Tibial nerve (tissue), 4 donors: ENCODE measurements around the gene EFCAB12.

ENCODE experiments used
- EP300 ChIP-seq, 2 donors: sonication (generic); formaldehyde crosslinking; IDR thresholded peaks; one replicate each; pipeline ENCODE4 v1.6.1; 2017; ENCODE audit warnings: antibody characterized with exemption in 2 of 2, mild to moderate bottlenecking in 1 of 2
- POLR2A ChIP-seq, 2 donors: fragments of 450-650 bp; IDR thresholded peaks; one replicate each; pipeline ENCODE4 v1.6.1; 2017; ENCODE audit warnings: antibody characterized with exemption in 2 of 2, mild to moderate bottlenecking in 2 of 2, moderate library complexity in 2 of 2
- TF ChIP-seq, protein P1 (sequence below), 5 experiments: fragments of 200-600 bp in 3 of 5; fragments of 450-650 bp in 2 of 5; sonication (generic) in 3 of 5; IDR thresholded peaks; one replicate each; pipeline ENCODE4 v1.5.1; 2016 to 2019; ENCODE audit warnings: antibody characterized with exemption in 5 of 5, mild to moderate bottlenecking in 3 of 5, moderate library complexity in 2 of 5

DNA sequence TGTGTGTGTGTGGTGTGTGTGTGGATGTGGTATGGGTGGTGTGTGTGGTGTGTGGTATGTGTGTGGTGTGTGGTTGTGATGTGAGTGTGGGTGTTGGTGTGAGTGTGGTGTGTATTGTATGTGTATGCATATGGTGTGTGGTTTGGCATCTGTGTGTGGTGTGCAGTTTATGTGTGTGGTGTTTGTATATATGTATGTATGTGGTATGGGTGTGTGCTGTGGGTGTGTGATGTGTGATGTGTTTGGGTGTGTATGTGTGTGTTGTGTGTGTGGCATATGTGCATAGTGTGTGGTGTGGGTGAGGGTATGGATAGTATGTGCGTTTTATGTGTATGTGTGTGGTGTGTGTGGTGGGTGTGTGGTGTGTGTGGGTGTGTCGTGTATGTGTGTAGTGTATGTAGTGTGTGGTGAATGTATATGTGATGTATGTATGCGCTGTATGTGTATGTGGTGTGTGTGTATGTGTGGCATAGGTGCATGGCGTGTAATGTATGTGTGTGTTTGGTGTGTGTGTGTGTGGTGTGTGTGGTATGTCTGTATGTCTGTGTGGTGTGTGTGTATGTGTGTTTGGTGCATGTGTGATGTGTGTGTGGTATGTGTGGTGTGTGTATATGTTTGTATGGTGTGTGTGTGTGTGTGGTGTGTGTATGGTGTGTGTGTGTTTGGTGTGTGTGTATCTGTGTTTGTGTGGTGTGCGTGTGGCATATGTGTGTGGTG lies 58.0 kb downstream of the EFCAB12 start:
- TF ChIP-seq, protein P1, sequence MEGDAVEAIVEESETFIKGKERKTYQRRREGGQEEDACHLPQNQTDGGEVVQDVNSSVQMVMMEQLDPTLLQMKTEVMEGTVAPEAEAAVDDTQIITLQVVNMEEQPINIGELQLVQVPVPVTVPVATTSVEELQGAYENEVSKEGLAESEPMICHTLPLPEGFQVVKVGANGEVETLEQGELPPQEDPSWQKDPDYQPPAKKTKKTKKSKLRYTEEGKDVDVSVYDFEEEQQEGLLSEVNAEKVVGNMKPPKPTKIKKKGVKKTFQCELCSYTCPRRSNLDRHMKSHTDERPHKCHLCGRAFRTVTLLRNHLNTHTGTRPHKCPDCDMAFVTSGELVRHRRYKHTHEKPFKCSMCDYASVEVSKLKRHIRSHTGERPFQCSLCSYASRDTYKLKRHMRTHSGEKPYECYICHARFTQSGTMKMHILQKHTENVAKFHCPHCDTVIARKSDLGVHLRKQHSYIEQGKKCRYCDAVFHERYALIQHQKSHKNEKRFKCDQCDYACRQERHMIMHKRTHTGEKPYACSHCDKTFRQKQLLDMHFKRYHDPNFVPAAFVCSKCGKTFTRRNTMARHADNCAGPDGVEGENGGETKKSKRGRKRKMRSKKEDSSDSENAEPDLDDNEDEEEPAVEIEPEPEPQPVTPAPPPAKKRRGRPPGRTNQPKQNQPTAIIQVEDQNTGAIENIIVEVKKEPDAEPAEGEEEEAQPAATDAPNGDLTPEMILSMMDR (IDR thresholded peaks at IDR 0.05) = no peak
- no peak for TF ChIP-seq POLR2A (IDR thresholded peaks at IDR 0.05)
- TF ChIP-seq EP300 (IDR thresholded peaks at IDR 0.05) = no peak
